H1 (cell line): ENCODE data around the gene SEZ6L. TPM values are rescaled to one million over a fixed set of nuclear protein-coding genes. Genes with fewer than 3 reads are reported as not detected.

ENCODE experiments used
- CTCF ChIA-PET: fragments of 300-600 bp; sonication (Branson Sonifier 250); formaldehyde crosslinking; loops from one replicate; lab custom pipeline; 2021; ENCODE audit not compliant: partially characterized antibody; lab: Charles Lee
- POLR2A ChIA-PET: fragments of 300-600 bp; sonication (Branson Sonifier 250); formaldehyde crosslinking; loops from one replicate; lab custom pipeline; 2021; ENCODE audit warnings: inconsistent platforms; ENCODE audit not compliant: partially characterized antibody; lab: Charles Lee
- DNase-seq, 2 experiments: peaks; one replicate each; pipeline versions ENCODE4 v3.0.0 to v3.0.0-alpha.2; 2010 to 2022; ENCODE audit warnings: low spot score in 2 of 2, low read depth in 1 of 2, mixed read lengths in 1 of 2
- FAIRE-seq: peaks from 2 replicates; lab custom pipeline; 2011; peaks lifted over from hg19 to GRCh38; lab: Jason Lieb, UNC
- H2AFZ ChIP-seq: 2 replicates; pipeline ENCODE4 v1.8.1; 2012; ENCODE audit warnings: low read length, inconsistent platforms
- H2AK5ac ChIP-seq: 2 replicates; pipeline ENCODE4 v1.6.1; 2013; ENCODE audit warnings: low read depth, low read length
- H2BK120ac ChIP-seq: replicated peaks from 2 replicates; pipeline ENCODE3; 2013; ENCODE audit warnings: low read depth, low read length, inconsistent platforms
- H2BK12ac ChIP-seq: 2 replicates; pipeline ENCODE4 v1.6.1; 2013; ENCODE audit warnings: low read depth, low read length
- H2BK15ac ChIP-seq: 2 replicates; pipeline ENCODE4 v1.6.1; 2013; ENCODE audit warnings: low read length
- H2BK20ac ChIP-seq: 2 replicates; pipeline ENCODE4 v1.6.1; 2013; ENCODE audit warnings: low read length
- H2BK5ac ChIP-seq: 2 replicates; pipeline ENCODE4 v1.6.1; 2013; ENCODE audit warnings: low read depth, low read length
- H3K14ac ChIP-seq: 2 replicates; pipeline ENCODE4 v1.6.1; 2013; ENCODE audit warnings: inconsistent platforms; ENCODE audit not compliant: insufficient read length
- H3K18ac ChIP-seq: 2 replicates; pipeline ENCODE4 v1.6.1; 2013; ENCODE audit warnings: low read length; ENCODE audit errors: extremely low read depth
- H3K23ac ChIP-seq: 2 replicates; pipeline ENCODE4 v1.6.1; 2013; ENCODE audit warnings: inconsistent platforms; ENCODE audit not compliant: insufficient read length
- H3K23me2 ChIP-seq: 2 replicates; pipeline ENCODE4 v1.6.1; 2013; ENCODE audit warnings: low read depth, low read length
- H3K27ac ChIP-seq: 2 replicates; pipeline ENCODE4 v1.6.1; 2011; ENCODE audit warnings: low read depth, low read length, inconsistent platforms
- H3K27me3 ChIP-seq, 4 experiments: replicated peaks in 1 of 4; 1 replicate in 1 of 4; 2 replicates in 3 of 4; pipeline versions ENCODE4 v1.6.1 to v1.8.1; 2011 to 2013; ENCODE audit warnings: low read length in 3 of 4, mild to moderate bottlenecking in 3 of 4, inconsistent platforms in 2 of 4, mixed read lengths in 2 of 4, moderate library complexity in 1 of 4; ENCODE audit not compliant: control insufficient read depth in 3 of 4, insufficient read depth in 3 of 4; ENCODE audit errors: extremely low read depth in 1 of 4
- H3K36me3 ChIP-seq, 4 experiments: 2 replicates each; pipeline versions ENCODE4 v1.6.1 to v1.8.1; 2011 to 2013; ENCODE audit warnings: mild to moderate bottlenecking in 4 of 4, low read length in 3 of 4, moderate library complexity in 2 of 4, control low read depth in 1 of 4, inconsistent platforms in 1 of 4; ENCODE audit not compliant: insufficient read depth in 4 of 4, control insufficient read depth in 2 of 4
- H3K4ac ChIP-seq: replicated peaks from 2 replicates; pipeline ENCODE3; 2013; ENCODE audit warnings: low read length, low read depth, mixed read lengths, inconsistent platforms; ENCODE audit not compliant: insufficient read length
- H3K4me1 ChIP-seq, 4 experiments: replicated peaks in 1 of 4; 1 replicate in 1 of 4; 2 replicates in 3 of 4; pipeline versions ENCODE4 v1.6.1 to v1.8.1; 2011 to 2013; ENCODE audit warnings: low read length in 3 of 4, inconsistent platforms in 2 of 4, mixed read lengths in 1 of 4; ENCODE audit not compliant: insufficient read depth in 4 of 4, control insufficient read depth in 3 of 4
- H3K4me2 ChIP-seq, 2 experiments: 2 replicates each; pipeline versions ENCODE4 v1.6.1 to v1.8.1; 2011 to 2013; ENCODE audit warnings: low read depth in 2 of 2, low read length in 2 of 2, control low read depth in 1 of 2, inconsistent platforms in 1 of 2, mild to moderate bottlenecking in 1 of 2; ENCODE audit not compliant: insufficient read depth in 1 of 2
- H3K4me3 ChIP-seq, 4 experiments: fragments of 200-600, 300-600 bp in 1 of 4; sonication (generic), shearing (Covaris generic), sonication (Bioruptor Twin) in 1 of 4; 2 replicates each; pipeline versions ENCODE4 v1.5.1 to v1.8.1; 2011 to 2016; ENCODE audit warnings: low read length in 4 of 4, low read depth in 3 of 4, control low read depth in 2 of 4, inconsistent platforms in 2 of 4, mild to moderate bottlenecking in 2 of 4, mixed read lengths in 1 of 4, moderate library complexity in 1 of 4; ENCODE audit not compliant: insufficient read depth in 2 of 4; ENCODE audit errors: extremely low read depth in 1 of 4
- H3K56ac ChIP-seq: replicated peaks from 2 replicates; pipeline ENCODE3; 2013; ENCODE audit warnings: low read depth, mild to moderate bottlenecking, mixed read lengths, low read length, inconsistent platforms; ENCODE audit not compliant: insufficient read length
- H3K79me1 ChIP-seq: 2 replicates; pipeline ENCODE4 v1.6.1; 2013; ENCODE audit warnings: low read depth, low read length, control low read depth
- H3K79me2 ChIP-seq, 2 experiments: 2 replicates each; pipeline versions ENCODE4 v1.6.1 to v1.8.1; 2012 to 2013; ENCODE audit warnings: low read length in 2 of 2, mild to moderate bottlenecking in 2 of 2, inconsistent platforms in 1 of 2; ENCODE audit not compliant: insufficient read depth in 2 of 2, control insufficient read depth in 1 of 2
- H3K9ac ChIP-seq, 4 experiments: replicated peaks in 1 of 4; 1 replicate in 1 of 4; 2 replicates in 3 of 4; pipeline versions ENCODE4 v1.6.1 to v1.8.1; 2011 to 2013; ENCODE audit warnings: low read depth in 3 of 4, low read length in 3 of 4, control low read depth in 2 of 4, mild to moderate bottlenecking in 2 of 4, moderate library complexity in 2 of 4, inconsistent platforms in 1 of 4; ENCODE audit errors: extremely low read depth in 1 of 4
- H3K9me3 ChIP-seq, 2 experiments: 2 replicates each; pipeline versions ENCODE4 v1.6.1 to v1.8.1; 2012 to 2013; ENCODE audit warnings: mild to moderate bottlenecking in 2 of 2, moderate library complexity in 2 of 2, control low read depth in 1 of 2, inconsistent platforms in 1 of 2, low read depth in 1 of 2, low read length in 1 of 2, mixed read lengths in 1 of 2; ENCODE audit not compliant: insufficient read depth in 2 of 2
- H4K20me1 ChIP-seq, 2 experiments: replicated peaks in 1 of 2; 2 replicates each; pipeline versions ENCODE3 to v1.8.1; 2011 to 2013; ENCODE audit warnings: inconsistent platforms in 2 of 2, low read length in 2 of 2, mild to moderate bottlenecking in 1 of 2; ENCODE audit not compliant: insufficient read depth in 2 of 2, control insufficient read depth in 1 of 2
- H4K5ac ChIP-seq: 2 replicates; pipeline ENCODE4 v1.6.1; 2013; ENCODE audit warnings: low read length, low read depth, mixed read lengths, inconsistent platforms; ENCODE audit not compliant: insufficient read length
- H4K8ac ChIP-seq: 2 replicates; pipeline ENCODE4 v1.8.0; 2013; ENCODE audit warnings: mild to moderate bottlenecking, moderate library complexity, low read length, inconsistent platforms; ENCODE audit not compliant: insufficient read depth; ENCODE audit errors: extremely low read depth
- H4K91ac ChIP-seq: replicated peaks from 2 replicates; pipeline ENCODE3; 2013; ENCODE audit warnings: low read length, mixed read lengths, inconsistent platforms; ENCODE audit not compliant: insufficient read length
- KDM4A ChIP-seq: IDR thresholded peaks from one replicate; pipeline ENCODE4 v1.7.1; 2012; ENCODE audit warnings: low read depth, mild to moderate bottlenecking, moderate library complexity, low read length, inconsistent platforms; ENCODE audit not compliant: severe bottlenecking
- NANOG ChIP-seq: IDR thresholded peaks from 2 replicates; pipeline ENCODE4 v1.6.1; 2011; ENCODE audit warnings: low read length, low read depth, mild to moderate bottlenecking, inconsistent platforms; ENCODE audit not compliant: insufficient read depth, poor library complexity, severe bottlenecking
- NRF1 ChIP-seq: IDR thresholded peaks from 2 replicates; pipeline ENCODE4 v1.6.1; 2011; ENCODE audit warnings: mild to moderate bottlenecking, low read depth, low read length, improper control_type of control experiment
- RNF2 ChIP-seq: fragments of 200-900, 300-1000 bp; sonication (generic); IDR thresholded peaks from 2 replicates; pipeline ENCODE4 v1.7.1; 2016; ENCODE audit warnings: borderline replicate concordance, low read depth, mild to moderate bottlenecking, antibody characterized with exemption, low read length; ENCODE audit not compliant: poor library complexity, severe bottlenecking; ENCODE audit errors: missing control alignments
- WGBS, 2 experiments: shearing (Covaris generic) in 1 of 2; methylation state at CpG; one replicate each; pipeline versions ENCODE4 v1.1.6 to v1.1.7; 2013 to 2015; ENCODE audit warnings: low lambda C conversion rate in 2 of 2, mixed read lengths in 2 of 2, inconsistent platforms in 1 of 2, low coverage in 1 of 2, missing lambda C conversion rate in 1 of 2; ENCODE audit not compliant: insufficient replicate concordance in 2 of 2, insufficient coverage in 1 of 2, insufficient read length in 1 of 2; ENCODE audit errors: extremely low coverage in 1 of 2, missing lambda C conversion rate in 1 of 2; 5-methylcytosine and 5-hydroxymethylcytosine counted together
- polyA plus RNA-seq, 7 experiments: library from polyadenylated mRNA; depleted of rRNA in 3 of 7; stranded (reverse) in 5 of 7; unstranded in 2 of 7; fragments of >200 nt in 5 of 7; fragments of 200-250 nt in 2 of 7; gene quantifications; 1 replicate in 5 of 7; 2 replicates in 1 of 7; 4 replicates in 1 of 7; pipeline versions ENCODE4 v1.2.1 to v1.2.3, GENCODE V29; 2011 to 2013; ENCODE audit warnings: missing spikeins in 2 of 7, mixed read lengths in 2 of 7
- total RNA-seq: library from RNA; stranded (reverse); fragmentation: NEBNext Ultra II Directional; extraction: Animal tissue kit (Norgen Biotek cat#: 25700); gene quantifications from 2 replicates; pipeline ENCODE4 v1.2.1, GENCODE V29; 2021

The SEZ6L gene
- total and polyA plus RNA-seq, 2 of the 8 experiments (the other 6 are each of a cell fraction or from before 2014, with no cell fraction given), result 0.06 to 0.33 TPM

GRCh38 chr22:26380072-26380830, 211.0 kb downstream of the SEZ6L start:
- H3K9me3 ChIP-seq, result no peaks in the 10 kb centered on the region
- no peak overlapping the region for H2BK12ac ChIP-seq
- H3K4me1 ChIP-seq, result peaks cover 0 to 5% (median 2%) of the 10 kb centered on the region in 4 experiments; a peak in 2 of 7 replicates
- H3K36me3 ChIP-seq, result no peaks in the 10 kb centered on the region
- TF ChIP-seq KDM4A, result no peak
- TF ChIP-seq NRF1, result no peak
- TF ChIP-seq NANOG, result no peak
- no peak for TF ChIP-seq RNF2
- H3K18ac ChIP-seq, result no peak overlapping the region
- H3K79me1 ChIP-seq, result no peaks in the 10 kb centered on the region
- no peaks in the 10 kb centered on the region for H3K79me2 ChIP-seq
- ChIA-PET CTCF (interaction anchor here (0.8 to 8.4 kb wide), 8 partner anchors 13 to 81 kb away, joined by 3 to 55 read pairs (median 4); no protein-coding TSS in a partner anchor), POLR2A (no interaction called here)
- no peak for FAIRE-seq
- H3K4ac ChIP-seq, result no peak overlapping the region
- 87% methylated on average over 10 of the region's 10 CpGs; no CpG with 5 or more reads in 1 of the 2 experiments for WGBS, 2 experiments
- H4K5ac ChIP-seq, result no peak overlapping the region
- H2BK5ac ChIP-seq, result no peak overlapping the region
- no peak overlapping the region for H2BK20ac ChIP-seq
- H2BK15ac ChIP-seq, result no peak overlapping the region
- H2AFZ ChIP-seq, result no peak overlapping the region
- H3K23me2 ChIP-seq, result peaks cover 3% of the 10 kb centered on the region; the same call in 1 of the 2 replicates
- DNase-seq, result no peak
- H2BK120ac ChIP-seq, result no peak overlapping the region
- H3K27me3 ChIP-seq, result no peaks in the 10 kb centered on the region
- no peak overlapping the region for H4K8ac ChIP-seq
- no peak overlapping the region for H3K4me2 ChIP-seq
- no peak overlapping the region for H2AK5ac ChIP-seq
- H4K20me1 ChIP-seq, result no peaks in the 10 kb centered on the region
- H3K9ac ChIP-seq, result no peak overlapping the region; a peak in 1 of 7 replicates
- H3K27ac ChIP-seq, result no peak overlapping the region
- H3K56ac ChIP-seq, result no peak overlapping the region
- H3K14ac ChIP-seq, result no peak overlapping the region
- H3K23ac ChIP-seq, result no peak overlapping the region
- no peak overlapping the region for H3K4me3 ChIP-seq
- no peak overlapping the region for H4K91ac ChIP-seq
